Astrocyte (in vitro differentiated cells and primary cell): Measurements from ENCODE around the gene CDH13.

Source experiments
- EZH2 ChIP-seq: IDR thresholded peaks from 2 replicates; pipeline ENCODE4 v1.6.1; 2012; ENCODE audit warnings: mild to moderate bottlenecking, low read length, inconsistent platforms; ENCODE audit not compliant: insufficient read depth
- TF ChIP-seq, protein P1 (sequence below): IDR thresholded peaks from 2 replicates; pipeline ENCODE4 v1.5.1; 2011; ENCODE audit warnings: low read depth, mild to moderate bottlenecking, inconsistent platforms, low read length, moderate library complexity; ENCODE audit not compliant: insufficient read depth

- TF ChIP-seq, protein P1, sequence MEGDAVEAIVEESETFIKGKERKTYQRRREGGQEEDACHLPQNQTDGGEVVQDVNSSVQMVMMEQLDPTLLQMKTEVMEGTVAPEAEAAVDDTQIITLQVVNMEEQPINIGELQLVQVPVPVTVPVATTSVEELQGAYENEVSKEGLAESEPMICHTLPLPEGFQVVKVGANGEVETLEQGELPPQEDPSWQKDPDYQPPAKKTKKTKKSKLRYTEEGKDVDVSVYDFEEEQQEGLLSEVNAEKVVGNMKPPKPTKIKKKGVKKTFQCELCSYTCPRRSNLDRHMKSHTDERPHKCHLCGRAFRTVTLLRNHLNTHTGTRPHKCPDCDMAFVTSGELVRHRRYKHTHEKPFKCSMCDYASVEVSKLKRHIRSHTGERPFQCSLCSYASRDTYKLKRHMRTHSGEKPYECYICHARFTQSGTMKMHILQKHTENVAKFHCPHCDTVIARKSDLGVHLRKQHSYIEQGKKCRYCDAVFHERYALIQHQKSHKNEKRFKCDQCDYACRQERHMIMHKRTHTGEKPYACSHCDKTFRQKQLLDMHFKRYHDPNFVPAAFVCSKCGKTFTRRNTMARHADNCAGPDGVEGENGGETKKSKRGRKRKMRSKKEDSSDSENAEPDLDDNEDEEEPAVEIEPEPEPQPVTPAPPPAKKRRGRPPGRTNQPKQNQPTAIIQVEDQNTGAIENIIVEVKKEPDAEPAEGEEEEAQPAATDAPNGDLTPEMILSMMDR, result no peak
- no peak for TF ChIP-seq EZH2
Measured at GRCh38 chr16:83619381-83620150, 992.8 kb downstream of the CDH13 start.
